Smooth muscle cell (in vitro differentiated cells): ENCODE measurements around the gene NOS3. TPM values are rescaled to one million over a fixed set of nuclear protein-coding genes. Genes with fewer than 3 reads are reported as not detected.

ENCODE experiments used
- DNase-seq: peaks from one replicate; lab custom pipeline; 2025; ENCODE audit not compliant: unreplicated experiment; lab: John Stamatoyannopoulos, UW
- H2AFZ ChIP-seq: fragments of 200-600 bp; sonication (generic); 2 replicates; pipeline ENCODE4 v1.6.0; 2016; ENCODE audit warnings: antibody characterized with exemption, low read depth, mild to moderate bottlenecking
- H3F3A ChIP-seq: fragments of 200-600 bp; sonication (generic); 2 replicates; pipeline ENCODE4 v1.6.0; 2017; ENCODE audit warnings: antibody characterized with exemption, low read depth
- H3K27ac ChIP-seq: fragments of 200-600 bp; sonication (generic); 2 replicates; pipeline ENCODE4 v1.5.1; 2016; ENCODE audit warnings: low read depth, mild to moderate bottlenecking
- H3K27me3 ChIP-seq: fragments of 200-600 bp; sonication (generic); 2 replicates; pipeline ENCODE4 v1.6.1; 2016; ENCODE audit warnings: low read depth, mild to moderate bottlenecking
- H3K36me3 ChIP-seq: fragments of 200-600 bp; sonication (generic); 2 replicates; pipeline ENCODE4 v1.5.1; 2016; ENCODE audit warnings: low read depth
- H3K4me1 ChIP-seq: fragments of 200-600 bp; sonication (generic); 2 replicates; pipeline ENCODE4 v1.5.1; 2016; ENCODE audit warnings: low read depth
- H3K4me2 ChIP-seq: fragments of 200-600 bp; sonication (generic); 2 replicates; pipeline ENCODE4 v1.6.0; 2016; ENCODE audit warnings: mild to moderate bottlenecking
- H3K4me3 ChIP-seq: fragments of 200-600 bp; sonication (generic); 2 replicates; pipeline ENCODE4 v1.5.1; 2016; ENCODE audit warnings: mild to moderate bottlenecking
- H3K79me2 ChIP-seq: fragments of 200-600 bp; sonication (generic); 2 replicates; pipeline ENCODE4 v1.6.0; 2016; ENCODE audit warnings: low read depth, mild to moderate bottlenecking
- H3K9ac ChIP-seq: fragments of 200-600 bp; sonication (generic); 2 replicates; pipeline ENCODE4 v1.6.0; 2016; ENCODE audit warnings: low read depth
- H3K9me3 ChIP-seq: fragments of 200-600 bp; sonication (generic); replicated peaks from 2 replicates; pipeline ENCODE4 v1.5.1; 2016; ENCODE audit warnings: low read depth
- H4K20me1 ChIP-seq: fragments of 200-600 bp; sonication (generic); 2 replicates; pipeline ENCODE4 v1.6.0; 2016; ENCODE audit warnings: low read depth
- CTCF ChIP-seq: fragments of 200-600 bp; sonication (generic); IDR thresholded peaks from 2 replicates; pipeline ENCODE4 v1.5.1; 2017; ENCODE audit warnings: borderline replicate concordance, mild to moderate bottlenecking, antibody characterized with exemption; ENCODE audit not compliant: insufficient read depth, poor library complexity, severe bottlenecking
- WGBS: methylation state at CpG from one replicate; pipeline ENCODE4 v1.1.7; 2016; ENCODE audit warnings: low lambda C conversion rate; 5-methylcytosine and 5-hydroxymethylcytosine counted together
- polyA plus RNA-seq: library from polyadenylated mRNA; unstranded; fragments of >200 nt; fragmentation: Nextera tagmentation; extraction: Ambion mirVana; gene quantifications from 2 replicates; pipeline ENCODE4 v1.2.1, GENCODE V29; 2016
- total RNA-seq: library from RNA; depleted of rRNA; stranded (reverse); fragments of >200 nt; gene quantifications from 2 replicates; pipeline ENCODE4 v1.2.3, GENCODE V29; 2014

Gene NOS3
- total and polyA plus RNA-seq, 2 experiments from 2014 or later: 3.4 to 11.7 TPM

- H4K20me1 ChIP-seq: no peaks in the 10 kb centered on the region
- DNase-seq: no peak
- peaks cover 8% of the 10 kb centered on the region for H3K27me3 ChIP-seq
- H3K79me2 ChIP-seq: no peaks in the 10 kb centered on the region
- H3F3A ChIP-seq: peaks cover 4% of the 10 kb centered on the region
- H3K9me3 ChIP-seq: no peaks in the 10 kb centered on the region
- H3K9ac ChIP-seq: no peak overlapping the region
- no peak overlapping the region for H3K4me2 ChIP-seq
- no peak overlapping the region for H2AFZ ChIP-seq
- no peak overlapping the region for H3K27ac ChIP-seq
- no peaks in the 10 kb centered on the region for H3K36me3 ChIP-seq
- no peak for TF ChIP-seq CTCF
- H3K4me1 ChIP-seq: peaks cover 35% of the 10 kb centered on the region
- WGBS: 78% methylated on average over 12 of the region's 12 CpGs
- no peak overlapping the region for H3K4me3 ChIP-seq
Observed at GRCh38 chr7:150972023-150972468, 18.8 kb upstream of the NOS3 start.

- DNase-seq: no peak
- no peaks in the 10 kb centered on the region for H3K79me2 ChIP-seq
- no peak overlapping the region for H3K9ac ChIP-seq
- no peak for TF ChIP-seq CTCF
- no peaks in the 10 kb centered on the region for H3K36me3 ChIP-seq
- no peak overlapping the region for H3K4me2 ChIP-seq
- H3F3A ChIP-seq: peaks cover 4% of the 10 kb centered on the region
- H3K27me3 ChIP-seq: peaks cover 12% of the 10 kb centered on the region
- H3K4me3 ChIP-seq: no peak overlapping the region
- H3K4me1 ChIP-seq: peaks cover 39% of the 10 kb centered on the region
- 90% methylated on average over 8 of the region's 8 CpGs for WGBS
- no peaks in the 10 kb centered on the region for H3K9me3 ChIP-seq
- no peak overlapping the region for H3K27ac ChIP-seq
- no peak overlapping the region for H2AFZ ChIP-seq
- no peaks in the 10 kb centered on the region for H4K20me1 ChIP-seq
Observed at GRCh38 chr7:150972741-150973140, 18.1 kb upstream of the NOS3 start.

GRCh38 chr7:150973571-150974451, 17.0 kb upstream of the NOS3 start:
- H2AFZ ChIP-seq: no peak overlapping the region
- H3K9ac ChIP-seq: no peak overlapping the region
- peak overlapping the region; percentile 90 for H3K4me2 ChIP-seq
- no peak for TF ChIP-seq CTCF
- peaks cover 39% of the 10 kb centered on the region for H3K4me1 ChIP-seq
- no peaks in the 10 kb centered on the region for H3K9me3 ChIP-seq
- 64% methylated on average over 27 of the region's 27 CpGs for WGBS
- peaks cover 4% of the 10 kb centered on the region for H3F3A ChIP-seq
- peaks cover 12% of the 10 kb centered on the region for H3K27me3 ChIP-seq
- no peaks in the 10 kb centered on the region for H3K36me3 ChIP-seq
- H3K4me3 ChIP-seq: no peak overlapping the region
- H3K27ac ChIP-seq: no peak overlapping the region
- no peaks in the 10 kb centered on the region for H3K79me2 ChIP-seq
- H4K20me1 ChIP-seq: no peaks in the 10 kb centered on the region
- DNase-seq: no peak
